Endothelial cell of umbilical vein (primary cell): ENCODE data around the gene MAST4. TPM values are rescaled to one million over a fixed set of nuclear protein-coding genes. Genes with fewer than 3 reads are reported as not detected.

ENCODE experiments used
- BruUV-seq: library from RNA; stranded (reverse); fragments of 400-500 nt; replicated peaks from 2 replicates; lab custom pipeline; 2021; lab: Mats Ljungman, UMichigan
- CTCF ChIA-PET: fragments of 300-600, 350-600 bp; sonication (Branson Sonifier 250); formaldehyde crosslinking; loops from one replicate; lab custom pipeline; 2021; ENCODE audit warnings: antibody characterized with exemption, inconsistent platforms; lab: Charles Lee
- POLR2A ChIA-PET: fragments of 300-600, 350-600 bp; sonication (Branson Sonifier 250); formaldehyde crosslinking; loops from one replicate; lab custom pipeline; 2021; ENCODE audit warnings: antibody characterized with exemption, inconsistent platforms; lab: Charles Lee
- DNase-seq: peaks from one replicate; pipeline ENCODE4 v3.0.0-alpha.2; 2011; ENCODE audit warnings: low read depth, low spot score
- FAIRE-seq: peaks from 2 replicates; lab custom pipeline; 2011; peaks lifted over from hg19 to GRCh38; lab: Jason Lieb, UNC
- H2AFZ ChIP-seq: 2 replicates; pipeline ENCODE4 v1.6.0; 2012; ENCODE audit warnings: low read depth, low read length, control low read depth, inconsistent platforms
- H3K27ac ChIP-seq: 2 replicates; pipeline ENCODE4 v1.5.1; 2011; ENCODE audit warnings: low read depth, mild to moderate bottlenecking, control low read depth, low read length, moderate library complexity; ENCODE audit not compliant: insufficient read depth
- H3K27me3 ChIP-seq, 2 experiments: 2 replicates each; pipeline versions ENCODE4 v1.6.0 to v1.6.1; 2011; ENCODE audit warnings: low read length in 2 of 2, mixed read lengths in 1 of 2; ENCODE audit not compliant: control insufficient read depth in 2 of 2, insufficient read depth in 2 of 2
- H3K36me3 ChIP-seq, 2 experiments: 2 replicates in 1 of 2; 3 replicates in 1 of 2; pipeline ENCODE4 v1.5.1; 2011; ENCODE audit warnings: low read length in 2 of 2, mild to moderate bottlenecking in 1 of 2, moderate library complexity in 1 of 2; ENCODE audit not compliant: control insufficient read depth in 2 of 2, insufficient read depth in 2 of 2; ENCODE audit errors: extremely low read depth in 1 of 2
- H3K4me1 ChIP-seq: 3 replicates; pipeline ENCODE4 v1.5.1; 2011; ENCODE audit warnings: mild to moderate bottlenecking, low read length; ENCODE audit not compliant: control insufficient read depth, insufficient read depth; ENCODE audit errors: extremely low read depth
- H3K4me2 ChIP-seq: 2 replicates; pipeline ENCODE4 v1.6.1; 2011; ENCODE audit warnings: low read length, control low read depth, mixed read lengths; ENCODE audit not compliant: insufficient read depth
- H3K4me3 ChIP-seq, 3 experiments: fragments of 200-600 bp in 1 of 3; sonication (generic), shearing (Covaris generic) in 1 of 3; replicated peaks in 1 of 3; 2 replicates each; pipeline ENCODE4 v1.5.1; 2011 to 2016; ENCODE audit warnings: control low read depth in 3 of 3, low read length in 3 of 3, mild to moderate bottlenecking in 2 of 3, inconsistent platforms in 1 of 3, low read depth in 1 of 3, moderate library complexity in 1 of 3; ENCODE audit not compliant: insufficient read depth in 1 of 3
- H3K79me2 ChIP-seq: 2 replicates; pipeline ENCODE4 v1.6.0; 2012; ENCODE audit warnings: low read length, inconsistent platforms; ENCODE audit not compliant: control insufficient read depth, insufficient read depth
- H3K9ac ChIP-seq: replicated peaks from 2 replicates; pipeline ENCODE3; 2011; ENCODE audit warnings: low read length, control low read depth; ENCODE audit not compliant: insufficient read depth; ENCODE audit errors: extremely low read depth
- H3K9me1 ChIP-seq: replicated peaks from 3 replicates; pipeline ENCODE4 v1.6.0; 2011; ENCODE audit warnings: mild to moderate bottlenecking, low read length; ENCODE audit not compliant: control insufficient read depth, insufficient read depth; ENCODE audit errors: extremely low read depth
- H3K9me3 ChIP-seq: replicated peaks from 2 replicates; pipeline ENCODE4 v1.5.1; 2012; ENCODE audit warnings: low read length, inconsistent platforms; ENCODE audit not compliant: control insufficient read depth, insufficient read depth
- H4K20me1 ChIP-seq: replicated peaks from 2 replicates; pipeline ENCODE3; 2011; ENCODE audit warnings: mild to moderate bottlenecking, low read length; ENCODE audit not compliant: control insufficient read depth, insufficient read depth; ENCODE audit errors: extremely low read depth
- CTCF ChIP-seq, 2 donors: IDR thresholded peaks; 1 replicate in 1 of 2; 2 replicates in 1 of 2; pipeline ENCODE4 v1.5.1; 2011; ENCODE audit warnings: low read length in 2 of 2, mild to moderate bottlenecking in 2 of 2, moderate library complexity in 2 of 2, control low read depth in 1 of 2, inconsistent platforms in 1 of 2, low read depth in 1 of 2; ENCODE audit not compliant: insufficient read depth in 1 of 2; ENCODE audit errors: extremely low read depth in 1 of 2
- EZH2 ChIP-seq: IDR thresholded peaks from 2 replicates; pipeline ENCODE4 v1.6.1; 2012; ENCODE audit warnings: borderline replicate concordance, low read depth, mild to moderate bottlenecking, moderate library complexity, low read length, inconsistent platforms; ENCODE audit not compliant: severe bottlenecking
- FOS ChIP-seq: IDR thresholded peaks from 2 replicates; pipeline ENCODE4 v1.6.1; 2011; ENCODE audit warnings: mild to moderate bottlenecking, low read length, moderate library complexity, borderline replicate concordance; ENCODE audit not compliant: insufficient read depth
- GATA2 ChIP-seq: IDR thresholded peaks from 2 replicates; pipeline ENCODE4 v1.7.0; 2011; ENCODE audit warnings: low read depth, mild to moderate bottlenecking, moderate library complexity, mixed read lengths, low read length; ENCODE audit not compliant: insufficient read length, insufficient read depth
- JUN ChIP-seq: IDR thresholded peaks from 2 replicates; pipeline ENCODE4 v1.6.1; 2011; ENCODE audit warnings: borderline replicate concordance, low read depth; ENCODE audit not compliant: insufficient read length, insufficient read depth
- MAX ChIP-seq: IDR thresholded peaks from 2 replicates; pipeline ENCODE4 v1.6.1; 2011; ENCODE audit not compliant: insufficient read depth, insufficient read length
- MYC ChIP-seq: IDR thresholded peaks from one replicate; pipeline ENCODE4 v1.6.1; 2011; ENCODE audit warnings: mild to moderate bottlenecking, low read depth, low read length
- POLR2A ChIP-seq: IDR thresholded peaks from 2 replicates; pipeline ENCODE4 v1.6.1; 2012; ENCODE audit warnings: low read depth, mild to moderate bottlenecking, control low read depth, low read length
- POLR2AphosphoS5 ChIP-seq: IDR thresholded peaks from 2 replicates; pipeline ENCODE4 v1.6.1; 2012; ENCODE audit warnings: low read depth, mild to moderate bottlenecking, control low read depth, low read length, moderate library complexity; ENCODE audit not compliant: insufficient read depth
- dilution Hi-C: fragments of 300-500 bp; cut with MboI; formaldehyde crosslinking; loops from one replicate; pipeline ENCODE4 v1.15.0; 2019; ENCODE audit warnings: low sequenced_read_pairs; ENCODE audit not compliant: extremely low pct_ligation_motif_present
- intact Hi-C: fragments of 100-400 bp; cut with micrococcal nuclease; formaldehyde crosslinking; loops from one replicate; pipeline ENCODE4 v1.10.0; 2022
- polyA plus RNA-seq, 4 experiments: library from polyadenylated mRNA; depleted of rRNA in 3 of 4; stranded (reverse) in 3 of 4; unstranded in 1 of 4; fragments of >200 nt; gene quantifications; 2 replicates each; pipeline versions ENCODE4 v1.2.1 to v1.2.3, GENCODE V29; 2011 to 2012; ENCODE audit warnings: missing spikeins in 1 of 4
- total RNA-seq: library from RNA; stranded (reverse); gene quantifications from 2 replicates; pipeline ENCODE4 v1.2.3, GENCODE V29; 2021

The MAST4 gene
- total and polyA plus RNA-seq, 2 donors (not counting 3 experiments of a cell fraction or from before 2014, with no cell fraction given): 40.2 to 116 TPM

- Histone ChIP-seq H4K20me1 (no peaks in the 10 kb centered on the region), H3K9me3 (no peaks in the 10 kb centered on the region), H3K4me1 (peaks cover 22% of the 10 kb centered on the region), H3K27me3 (no peaks in the 10 kb centered on the region), H3K9ac (peak overlapping the region; percentile 100), H3K4me2 (peak overlapping the region; percentile 74), H3K4me3 (peak overlapping the region in 2 of 3 experiments; percentile 55 to 70), H3K9me1 (no peaks in the 10 kb centered on the region), H3K27ac (peak overlapping the region; percentile 91), H3K36me3 (no peaks in the 10 kb centered on the region), H2AFZ (no peak overlapping the region), H3K79me2 (peaks cover 33% of the 10 kb centered on the region)
- ChIA-PET POLR2A (interaction anchor here (0.6 to 5.2 kb wide), 6 partner anchors 11 to 32 kb away, joined by 3 to 76 read pairs (median 21); no protein-coding TSS in a partner anchor), CTCF (interaction anchor here (0.6 to 6.7 kb wide), 12 partner anchors 11 to 524 kb away, joined by 3 to 130 read pairs (median 5); no protein-coding TSS in a partner anchor)
- BruUV-seq: no TSS peak
- peak; percentile 69 for DNase-seq
- TF ChIP-seq POLR2A (no peak), EZH2 (no peak), CTCF (IDR thresholded peaks at IDR 0.05; ENCODE audit: extremely low read depth in 1 of 2, insufficient read depth in 1 of 2, low read depth in 1 of 2, low read length in 2 of 2) (no peak), POLR2AphosphoS5 (no peak), GATA2 (no peak), JUN (no peak), MAX (no peak), FOS (no peak), MYC (no peak)
- FAIRE-seq: no peak
- intact Hi-C loops: loop anchor here (1.0 kb wide), 1 partner anchor 13 kb away; no protein-coding TSS in a partner anchor
- dilution Hi-C loops: no loop called here
Observed at GRCh38 chr5:66830636-66831035, 234.4 kb downstream of the MAST4 start.
